Neutrophil (primary cell): ENCODE data around the gene DEFB132.

ENCODE experiments used
- H3K27ac ChIP-seq: fragments of 200-600 bp; sonication (generic); 2 replicates; pipeline ENCODE4 v1.5.1; 2016; ENCODE audit warnings: mild to moderate bottlenecking, moderate library complexity
- H3K27me3 ChIP-seq: fragments of 200-600 bp; sonication (generic); 2 replicates; pipeline ENCODE4 v1.6.0; 2016; ENCODE audit warnings: mild to moderate bottlenecking
- H3K36me3 ChIP-seq: fragments of 200-600 bp; sonication (generic); 2 replicates; pipeline ENCODE4 v1.5.1; 2017
- H3K4me1 ChIP-seq, 2 experiments: fragments of 200-600 bp in 1 of 2; sonication (generic) in 1 of 2; 1 replicate in 1 of 2; 2 replicates in 1 of 2; pipeline versions ENCODE4 v1.5.1 to v1.6.1; 2013 to 2016; ENCODE audit warnings: low read depth in 1 of 2, low read length in 1 of 2, mild to moderate bottlenecking in 1 of 2, moderate library complexity in 1 of 2; ENCODE audit not compliant: control insufficient read depth in 1 of 2, insufficient read depth in 1 of 2
- H3K4me3 ChIP-seq, 2 experiments: fragments of 200-600 bp in 1 of 2; sonication (generic) in 1 of 2; 1 replicate in 1 of 2; 2 replicates in 1 of 2; pipeline ENCODE4 v1.5.1; 2013 to 2016; ENCODE audit warnings: low read depth in 1 of 2, low read length in 1 of 2, mild to moderate bottlenecking in 1 of 2, moderate library complexity in 1 of 2
- H3K9me3 ChIP-seq: fragments of 200-600 bp; sonication (generic); 2 replicates; pipeline ENCODE4 v1.5.1; 2016
- TF ChIP-seq, protein P1 (sequence below): fragments of 200-600 bp; sonication (generic); IDR thresholded peaks from 2 replicates; pipeline ENCODE4 v1.5.1; 2016; ENCODE audit warnings: antibody characterized with exemption

DEFB132 gene

GRCh38 chr20:310645-311044 is 53.1 kb downstream of the DEFB132 start:
- Histone ChIP-seq H3K4me3 (peak overlapping the region; percentile 35 to 39), H3K27ac (no peak overlapping the region), H3K27me3 (no peaks in the 10 kb centered on the region), H3K9me3 (no peaks in the 10 kb centered on the region), H3K4me1 (peaks cover 13 to 21% of the 10 kb centered on the region in 2 experiments), H3K36me3 (no peaks in the 10 kb centered on the region)
- TF ChIP-seq, protein P1, sequence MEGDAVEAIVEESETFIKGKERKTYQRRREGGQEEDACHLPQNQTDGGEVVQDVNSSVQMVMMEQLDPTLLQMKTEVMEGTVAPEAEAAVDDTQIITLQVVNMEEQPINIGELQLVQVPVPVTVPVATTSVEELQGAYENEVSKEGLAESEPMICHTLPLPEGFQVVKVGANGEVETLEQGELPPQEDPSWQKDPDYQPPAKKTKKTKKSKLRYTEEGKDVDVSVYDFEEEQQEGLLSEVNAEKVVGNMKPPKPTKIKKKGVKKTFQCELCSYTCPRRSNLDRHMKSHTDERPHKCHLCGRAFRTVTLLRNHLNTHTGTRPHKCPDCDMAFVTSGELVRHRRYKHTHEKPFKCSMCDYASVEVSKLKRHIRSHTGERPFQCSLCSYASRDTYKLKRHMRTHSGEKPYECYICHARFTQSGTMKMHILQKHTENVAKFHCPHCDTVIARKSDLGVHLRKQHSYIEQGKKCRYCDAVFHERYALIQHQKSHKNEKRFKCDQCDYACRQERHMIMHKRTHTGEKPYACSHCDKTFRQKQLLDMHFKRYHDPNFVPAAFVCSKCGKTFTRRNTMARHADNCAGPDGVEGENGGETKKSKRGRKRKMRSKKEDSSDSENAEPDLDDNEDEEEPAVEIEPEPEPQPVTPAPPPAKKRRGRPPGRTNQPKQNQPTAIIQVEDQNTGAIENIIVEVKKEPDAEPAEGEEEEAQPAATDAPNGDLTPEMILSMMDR: no peak
